KMS-11 (cell line): ENCODE results near the gene FBXO2.

Source experiments
- H2AFZ ChIP-seq: fragments of 200-600 bp; sonication (generic); 2 replicates; pipeline ENCODE4 v1.6.1; 2016; ENCODE audit warnings: antibody characterized with exemption, mixed run types, low read depth
- H3K27ac ChIP-seq: fragments of 200-600 bp; sonication (generic); 2 replicates; pipeline ENCODE4 v1.6.1; 2016; ENCODE audit warnings: mild to moderate bottlenecking, mixed run types
- H3K27me3 ChIP-seq: fragments of 200-600 bp; sonication (generic); 2 replicates; pipeline ENCODE4 v1.6.1; 2017; ENCODE audit warnings: mild to moderate bottlenecking, low read depth, mixed run types, moderate library complexity; ENCODE audit not compliant: insufficient read depth
- H3K36me3 ChIP-seq: fragments of 200-600 bp; sonication (generic); 2 replicates; pipeline ENCODE4 v1.6.1; 2017; ENCODE audit warnings: mild to moderate bottlenecking, mixed run types; ENCODE audit not compliant: insufficient read depth
- H3K4me1 ChIP-seq: fragments of 200-600 bp; sonication (generic); 2 replicates; pipeline ENCODE4 v1.6.1; 2016; ENCODE audit warnings: mild to moderate bottlenecking, low read depth, mixed run types; ENCODE audit not compliant: poor library complexity, severe bottlenecking
- H3K4me2 ChIP-seq: fragments of 200-600 bp; sonication (generic); 2 replicates; pipeline ENCODE4 v1.7.0; 2016; ENCODE audit warnings: mild to moderate bottlenecking, mixed run types
- H3K4me3 ChIP-seq: fragments of 200-600 bp; sonication (generic); IDR thresholded peaks from 2 replicates; pipeline ENCODE4 v1.6.1; 2017; ENCODE audit warnings: low read depth, low read length, mixed read lengths; ENCODE audit not compliant: insufficient read depth
- H3K79me2 ChIP-seq: fragments of 200-600 bp; sonication (generic); 2 replicates; pipeline ENCODE4 v1.6.1; 2016; ENCODE audit warnings: low read depth, mixed run types; ENCODE audit not compliant: insufficient read depth
- H3K9ac ChIP-seq: fragments of 200-600 bp; sonication (generic); 2 replicates; pipeline ENCODE4 v1.6.1; 2016; ENCODE audit warnings: mild to moderate bottlenecking, mixed run types
- H4K20me1 ChIP-seq: fragments of 200-600 bp; sonication (generic); 2 replicates; pipeline ENCODE4 v1.6.1; 2016; ENCODE audit warnings: mild to moderate bottlenecking, mixed run types; ENCODE audit not compliant: insufficient read depth
- CTCF ChIP-seq: fragments of 200-600 bp; sonication (generic); conservative IDR thresholded peaks from 2 replicates; pipeline ENCODE4 v1.6.1; 2017; ENCODE audit warnings: low read depth, mild to moderate bottlenecking, antibody characterized with exemption, low read length, moderate library complexity, mixed read lengths

The FBXO2 gene

GRCh38 chr1:11701551-11701961 lies 47.3 kb upstream of the FBXO2 start:
- no peaks in the 10 kb centered on the region for H3K4me1 ChIP-seq
- peaks cover 92% of the 10 kb centered on the region for H3K27me3 ChIP-seq
- H3K9ac ChIP-seq: no peak overlapping the region
- no peak overlapping the region for H3K4me2 ChIP-seq
- no peak for TF ChIP-seq CTCF
- H3K27ac ChIP-seq: no peak overlapping the region
- no peak overlapping the region for H2AFZ ChIP-seq
- no peaks in the 10 kb centered on the region for H3K79me2 ChIP-seq
- H3K4me3 ChIP-seq: no peak overlapping the region
- H4K20me1 ChIP-seq: no peaks in the 10 kb centered on the region
- no peaks in the 10 kb centered on the region for H3K36me3 ChIP-seq

- H3K4me2 ChIP-seq: no peak overlapping the region
- H3K4me3 ChIP-seq: no peak overlapping the region
- H3K9ac ChIP-seq: no peak overlapping the region
- TF ChIP-seq CTCF: no peak
- H2AFZ ChIP-seq: no peak overlapping the region
- H3K27me3 ChIP-seq: peaks cover 89% of the 10 kb centered on the region
- H3K27ac ChIP-seq: no peak overlapping the region
- no peaks in the 10 kb centered on the region for H3K79me2 ChIP-seq
- H3K36me3 ChIP-seq: no peaks in the 10 kb centered on the region
- H3K4me1 ChIP-seq: no peaks in the 10 kb centered on the region
- no peaks in the 10 kb centered on the region for H4K20me1 ChIP-seq
Observed at GRCh38 chr1:11700601-11701467, 46.6 kb upstream of the FBXO2 start.

GRCh38 chr1:11697893-11698210 lies 43.6 kb upstream of the FBXO2 start:
- no peaks in the 10 kb centered on the region for H3K4me1 ChIP-seq
- no peaks in the 10 kb centered on the region for H3K36me3 ChIP-seq
- H3K4me3 ChIP-seq: no peak overlapping the region
- no peak overlapping the region for H3K27ac ChIP-seq
- no peaks in the 10 kb centered on the region for H4K20me1 ChIP-seq
- no peak for TF ChIP-seq CTCF
- H3K4me2 ChIP-seq: no peak overlapping the region
- peaks cover 86% of the 10 kb centered on the region for H3K27me3 ChIP-seq
- H3K79me2 ChIP-seq: no peaks in the 10 kb centered on the region
- no peak overlapping the region for H2AFZ ChIP-seq
- H3K9ac ChIP-seq: no peak overlapping the region

GRCh38 chr1:11697188-11697892 lies 43.1 kb upstream of the FBXO2 start:
- H3K4me3 ChIP-seq: no peak overlapping the region
- H3K36me3 ChIP-seq: no peaks in the 10 kb centered on the region
- no peaks in the 10 kb centered on the region for H4K20me1 ChIP-seq
- no peak overlapping the region for H3K4me2 ChIP-seq
- no peak overlapping the region for H2AFZ ChIP-seq
- no peak overlapping the region for H3K27ac ChIP-seq
- H3K79me2 ChIP-seq: no peaks in the 10 kb centered on the region
- H3K27me3 ChIP-seq: peaks cover 86% of the 10 kb centered on the region
- no peak overlapping the region for H3K9ac ChIP-seq
- TF ChIP-seq CTCF: no peak
- no peaks in the 10 kb centered on the region for H3K4me1 ChIP-seq
